Thyroid gland (tissue), 4 donors: Measurements from ENCODE around the gene CDK10.

ENCODE experiments used
- POLR2A ChIP-seq, 2 donors: fragments of 450-650 bp; IDR thresholded peaks; one replicate each; pipeline ENCODE4 v1.6.1; 2017; ENCODE audit warnings: antibody characterized with exemption in 2 of 2, mild to moderate bottlenecking in 2 of 2, moderate library complexity in 1 of 2
- TF ChIP-seq, protein P1 (sequence below), 6 experiments: fragments of 200-600 bp in 3 of 6; fragments of 450-650 bp in 3 of 6; sonication (generic) in 3 of 6; IDR thresholded peaks; one replicate each; pipeline ENCODE4 v1.5.1; 2016 to 2019; ENCODE audit warnings: antibody characterized with exemption in 6 of 6, mild to moderate bottlenecking in 2 of 6, inconsistent platforms in 1 of 6, moderate library complexity in 1 of 6

DNA sequence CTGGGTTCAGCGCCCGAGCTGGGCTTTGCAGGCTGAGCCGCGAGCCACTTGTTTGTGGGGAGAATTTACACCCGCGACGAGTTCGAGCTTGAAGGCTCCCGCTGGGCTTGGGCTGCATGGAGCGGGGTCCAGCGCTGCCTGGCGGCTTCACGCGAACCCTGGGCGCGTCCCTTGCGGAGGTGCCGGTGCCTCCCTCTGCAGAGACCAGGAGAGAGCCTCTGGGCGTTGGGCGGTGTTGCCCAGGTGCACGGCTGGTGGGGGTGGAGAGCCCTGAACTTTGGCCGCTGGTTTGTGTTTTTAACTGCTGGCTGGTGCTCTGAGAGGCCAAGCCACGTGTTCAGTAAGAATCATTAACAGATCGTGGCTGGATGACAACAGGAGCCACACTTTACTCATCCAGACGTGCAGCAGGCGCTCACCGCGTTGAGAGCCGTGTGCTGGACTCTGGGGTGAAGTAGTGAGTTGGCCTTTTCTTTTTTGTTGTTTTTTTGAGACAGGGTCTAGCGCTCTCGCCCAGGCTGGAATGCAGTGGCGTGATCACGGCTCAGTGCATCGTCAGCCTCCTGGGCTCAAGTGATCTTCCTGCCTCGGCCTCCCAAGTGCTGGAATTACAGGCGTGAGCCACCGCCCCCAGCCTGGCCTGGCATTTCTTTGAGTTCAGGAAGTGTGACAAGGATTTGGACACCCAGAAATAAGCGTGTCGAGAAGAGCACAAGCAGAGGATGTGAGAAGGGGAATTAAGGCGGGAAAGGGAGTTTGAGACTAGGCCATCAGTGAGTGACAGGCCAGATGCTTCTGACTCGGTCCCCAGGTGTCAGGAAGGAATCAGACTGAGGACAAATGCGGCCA is 827 bp downstream of the CDK10 start:
- TF ChIP-seq, protein P1, sequence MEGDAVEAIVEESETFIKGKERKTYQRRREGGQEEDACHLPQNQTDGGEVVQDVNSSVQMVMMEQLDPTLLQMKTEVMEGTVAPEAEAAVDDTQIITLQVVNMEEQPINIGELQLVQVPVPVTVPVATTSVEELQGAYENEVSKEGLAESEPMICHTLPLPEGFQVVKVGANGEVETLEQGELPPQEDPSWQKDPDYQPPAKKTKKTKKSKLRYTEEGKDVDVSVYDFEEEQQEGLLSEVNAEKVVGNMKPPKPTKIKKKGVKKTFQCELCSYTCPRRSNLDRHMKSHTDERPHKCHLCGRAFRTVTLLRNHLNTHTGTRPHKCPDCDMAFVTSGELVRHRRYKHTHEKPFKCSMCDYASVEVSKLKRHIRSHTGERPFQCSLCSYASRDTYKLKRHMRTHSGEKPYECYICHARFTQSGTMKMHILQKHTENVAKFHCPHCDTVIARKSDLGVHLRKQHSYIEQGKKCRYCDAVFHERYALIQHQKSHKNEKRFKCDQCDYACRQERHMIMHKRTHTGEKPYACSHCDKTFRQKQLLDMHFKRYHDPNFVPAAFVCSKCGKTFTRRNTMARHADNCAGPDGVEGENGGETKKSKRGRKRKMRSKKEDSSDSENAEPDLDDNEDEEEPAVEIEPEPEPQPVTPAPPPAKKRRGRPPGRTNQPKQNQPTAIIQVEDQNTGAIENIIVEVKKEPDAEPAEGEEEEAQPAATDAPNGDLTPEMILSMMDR (IDR thresholded peaks at IDR 0.05), result no peak
- peak in 1 of 2 donors; percentile 31 for TF ChIP-seq POLR2A (IDR thresholded peaks at IDR 0.05)
